GM19467 (cell line): ENCODE results near the gene DIAPH2.
A peak's percentile ranks its signal among the peaks of the same experiment; 100 is the strongest.
"Not testable (repeated sequence)": the region's sequence is repeated elsewhere in the genome, so short reads cannot be mapped to it uniquely, and the experiment has no call there.

Experiments
- ATAC-seq: cut with Tn5 transposase; IDR thresholded peaks from one replicate; pipeline ENCODE4 v1.9.1; 2021; ENCODE audit warnings: mild to moderate bottlenecking, moderate library complexity; ENCODE audit not compliant: unreplicated experiment

DIAPH2 gene

GRCh38 chrX:96820935-96821334 is 136.3 kb downstream of the DIAPH2 start:
- no peak for ATAC-seq

- ATAC-seq, result no peak
Measured at GRCh38 chrX:96824166-96824565, 139.5 kb downstream of the DIAPH2 start.

GRCh38 chrX:96833333-96833732 is 148.7 kb downstream of the DIAPH2 start:
- no peak for ATAC-seq

- ATAC-seq, result no peak
Measured at GRCh38 chrX:96834137-96834536, 149.5 kb downstream of the DIAPH2 start.

GRCh38 chrX:96835660-96836289 is 151.1 kb downstream of the DIAPH2 start:
- peak; percentile 69 for ATAC-seq

GRCh38 chrX:96837808-96838207 is 153.2 kb downstream of the DIAPH2 start:
- no peak for ATAC-seq

- no peak for ATAC-seq
Measured at GRCh38 chrX:96838537-96838936, 153.9 kb downstream of the DIAPH2 start.

- ATAC-seq, result no peak
Measured at GRCh38 chrX:96841325-96841724, 156.7 kb downstream of the DIAPH2 start.

GRCh38 chrX:96841866-96842265 is 157.2 kb downstream of the DIAPH2 start:
- not testable (repeated sequence) for ATAC-seq

GRCh38 chrX:96843566-96843965 is 158.9 kb downstream of the DIAPH2 start:
- ATAC-seq, result no peak

- no peak for ATAC-seq
Measured at GRCh38 chrX:96846841-96847240, 162.2 kb downstream of the DIAPH2 start.

- ATAC-seq, result not testable (repeated sequence)
Measured at GRCh38 chrX:96859422-96859821, 174.8 kb downstream of the DIAPH2 start.

- peak; percentile 47 for ATAC-seq
Measured at GRCh38 chrX:96861218-96861617, 176.6 kb downstream of the DIAPH2 start.

- no peak for ATAC-seq
Measured at GRCh38 chrX:96861661-96862060, 177.0 kb downstream of the DIAPH2 start.

- no peak for ATAC-seq
Measured at GRCh38 chrX:96883608-96884007, 199.0 kb downstream of the DIAPH2 start, which contains the start of gene RPA4. Gene RPA4 (plus strand): TSS chrX:96883908. CDS start chrX:96884311, 403 bp downstream.

GRCh38 chrX:96884027-96884426 is 199.4 kb downstream of the DIAPH2 start:
- no peak for ATAC-seq

- ATAC-seq, result no peak
Measured at GRCh38 chrX:96889726-96890125, 205.1 kb downstream of the DIAPH2 start.

- no peak for ATAC-seq
Measured at GRCh38 chrX:96906741-96907140, 222.1 kb downstream of the DIAPH2 start.

GRCh38 chrX:96907516-96908272 is 223.1 kb downstream of the DIAPH2 start:
- no peak for ATAC-seq

GRCh38 chrX:96909291-96909690 is 224.6 kb downstream of the DIAPH2 start:
- no peak for ATAC-seq

GRCh38 chrX:96918864-96919263 is 234.2 kb downstream of the DIAPH2 start:
- ATAC-seq, result no peak

- no peak for ATAC-seq
Measured at GRCh38 chrX:96919672-96920071, 235.0 kb downstream of the DIAPH2 start.
